Smooth muscle cell (in vitro differentiated cells): ENCODE data around the gene ALPL. TPM values are rescaled to one million over a fixed set of nuclear protein-coding genes. Genes with fewer than 3 reads are reported as not detected.
"Not testable (repeated sequence)": the region's sequence is repeated elsewhere in the genome, so short reads cannot be mapped to it uniquely, and the experiment has no call there.

Experiments used
- DNase-seq: peaks from one replicate; lab custom pipeline; 2025; ENCODE audit not compliant: unreplicated experiment; lab: John Stamatoyannopoulos, UW
- H2AFZ ChIP-seq: fragments of 200-600 bp; sonication (generic); 2 replicates; pipeline ENCODE4 v1.6.0; 2016; ENCODE audit warnings: antibody characterized with exemption, low read depth, mild to moderate bottlenecking
- H3F3A ChIP-seq: fragments of 200-600 bp; sonication (generic); 2 replicates; pipeline ENCODE4 v1.6.0; 2017; ENCODE audit warnings: antibody characterized with exemption, low read depth
- H3K27ac ChIP-seq: fragments of 200-600 bp; sonication (generic); 2 replicates; pipeline ENCODE4 v1.5.1; 2016; ENCODE audit warnings: low read depth, mild to moderate bottlenecking
- H3K27me3 ChIP-seq: fragments of 200-600 bp; sonication (generic); 2 replicates; pipeline ENCODE4 v1.6.1; 2016; ENCODE audit warnings: low read depth, mild to moderate bottlenecking
- H3K36me3 ChIP-seq: fragments of 200-600 bp; sonication (generic); 2 replicates; pipeline ENCODE4 v1.5.1; 2016; ENCODE audit warnings: low read depth
- H3K4me1 ChIP-seq: fragments of 200-600 bp; sonication (generic); 2 replicates; pipeline ENCODE4 v1.5.1; 2016; ENCODE audit warnings: low read depth
- H3K4me2 ChIP-seq: fragments of 200-600 bp; sonication (generic); 2 replicates; pipeline ENCODE4 v1.6.0; 2016; ENCODE audit warnings: mild to moderate bottlenecking
- H3K4me3 ChIP-seq: fragments of 200-600 bp; sonication (generic); 2 replicates; pipeline ENCODE4 v1.5.1; 2016; ENCODE audit warnings: mild to moderate bottlenecking
- H3K79me2 ChIP-seq: fragments of 200-600 bp; sonication (generic); 2 replicates; pipeline ENCODE4 v1.6.0; 2016; ENCODE audit warnings: low read depth, mild to moderate bottlenecking
- H3K9ac ChIP-seq: fragments of 200-600 bp; sonication (generic); 2 replicates; pipeline ENCODE4 v1.6.0; 2016; ENCODE audit warnings: low read depth
- H3K9me3 ChIP-seq: fragments of 200-600 bp; sonication (generic); replicated peaks from 2 replicates; pipeline ENCODE4 v1.5.1; 2016; ENCODE audit warnings: low read depth
- H4K20me1 ChIP-seq: fragments of 200-600 bp; sonication (generic); 2 replicates; pipeline ENCODE4 v1.6.0; 2016; ENCODE audit warnings: low read depth
- CTCF ChIP-seq: fragments of 200-600 bp; sonication (generic); IDR thresholded peaks from 2 replicates; pipeline ENCODE4 v1.5.1; 2017; ENCODE audit warnings: borderline replicate concordance, mild to moderate bottlenecking, antibody characterized with exemption; ENCODE audit not compliant: insufficient read depth, poor library complexity, severe bottlenecking
- WGBS: methylation state at CpG from one replicate; pipeline ENCODE4 v1.1.7; 2016; ENCODE audit warnings: low lambda C conversion rate; 5-methylcytosine and 5-hydroxymethylcytosine counted together
- polyA plus RNA-seq: library from polyadenylated mRNA; unstranded; fragments of >200 nt; fragmentation: Nextera tagmentation; extraction: Ambion mirVana; gene quantifications from 2 replicates; pipeline ENCODE4 v1.2.1, GENCODE V29; 2016
- total RNA-seq: library from RNA; depleted of rRNA; stranded (reverse); fragments of >200 nt; gene quantifications from 2 replicates; pipeline ENCODE4 v1.2.3, GENCODE V29; 2014

The ALPL gene
- total RNA-seq (4.6 and 5.4 TPM in 2 replicates), polyA plus RNA-seq (8.3 and 10.3 TPM in 2 replicates)

- Histone ChIP-seq H3K27ac (no peak within 1 kb of the TSS), H3K27me3 (peaks cover 20% of the 10 kb centered on the region), H3K36me3 (no peaks in the 10 kb centered on the region), H4K20me1 (no peaks in the 10 kb centered on the region), H3K4me1 (peaks cover 19% of the 10 kb centered on the region), H2AFZ (peak within 1 kb of the TSS; percentile 90), H3K9me3 (no peaks in the 10 kb centered on the region), H3K4me2 (peak within 1 kb of the TSS; percentile 93), H3K79me2 (no peaks in the 10 kb centered on the region), H3K4me3 (peak within 1 kb of the TSS; percentile 44), H3F3A (peaks cover 15% of the 10 kb centered on the region), H3K9ac (no peak within 1 kb of the TSS)
- TF ChIP-seq CTCF: no peak
- 4% methylated on average over 52 of the region's 67 CpGs for WGBS
- DNase-seq: no peak
Measured at GRCh38 chr1:21509351-21510112, at the start of gene ALPL. TSS of gene ALPL (plus strand) at chr1:21509423. CDS start at chr1:21554082, 44,659 bp downstream.

GRCh38 chr1:21465127-21465526 lies 44.1 kb upstream of the ALPL start:
- not testable (repeated sequence) for H3K9me3 ChIP-seq, H3K27ac ChIP-seq, H4K20me1 ChIP-seq, H3K79me2 ChIP-seq, H3K36me3 ChIP-seq, H3K9ac ChIP-seq, H3K4me1 ChIP-seq, H3K27me3 ChIP-seq, H3K4me2 ChIP-seq, H3K4me3 ChIP-seq, H3F3A ChIP-seq, H2AFZ ChIP-seq, DNase-seq

- H3K27ac ChIP-seq, H2AFZ ChIP-seq, H3K79me2 ChIP-seq, H3K4me1 ChIP-seq, H3K27me3 ChIP-seq, H3K9ac ChIP-seq, H3F3A ChIP-seq, H3K4me3 ChIP-seq, DNase-seq, H4K20me1 ChIP-seq, H3K36me3 ChIP-seq, H3K9me3 ChIP-seq, H3K4me2 ChIP-seq: not testable (repeated sequence)
- WGBS: 59% methylated on average over 4 of the region's 4 CpGs
Measured at GRCh38 chr1:21467946-21468345, 41.3 kb upstream of the ALPL start.

- H3K4me2 ChIP-seq: no peak overlapping the region
- no peak overlapping the region for H2AFZ ChIP-seq
- H4K20me1 ChIP-seq: no peaks in the 10 kb centered on the region
- TF ChIP-seq CTCF: peak; percentile 55
- H3K27ac ChIP-seq: no peak overlapping the region
- no peaks in the 10 kb centered on the region for H3K4me1 ChIP-seq
- no peaks in the 10 kb centered on the region for H3K27me3 ChIP-seq
- no peak for DNase-seq
- 49% methylated on average over 10 of the region's 10 CpGs for WGBS
- no peaks in the 10 kb centered on the region for H3K9me3 ChIP-seq
- no peak overlapping the region for H3K4me3 ChIP-seq
- no peak overlapping the region for H3K9ac ChIP-seq
- H3F3A ChIP-seq: no peaks in the 10 kb centered on the region
- no peaks in the 10 kb centered on the region for H3K79me2 ChIP-seq
- H3K36me3 ChIP-seq: no peaks in the 10 kb centered on the region
Measured at GRCh38 chr1:21468599-21468998, 40.6 kb upstream of the ALPL start.
